Upper lobe of left lung (tissue), 4 donors: ENCODE data around the gene ARHGDIG.

Source experiments
- CTCF ChIP-seq, 6 experiments: fragments of 450-650 bp in 4 of 6; fragments of 200-600 bp in 2 of 6; sonication (generic) in 2 of 6; IDR thresholded peaks; one replicate each; pipeline ENCODE4 v1.5.1; 2016 to 2019; ENCODE audit warnings: antibody characterized with exemption in 6 of 6
- POLR2A ChIP-seq, 4 donors: fragments of 450-650 bp; IDR thresholded peaks; one replicate each; pipeline ENCODE4 v1.5.1; 2016 to 2017; ENCODE audit warnings: antibody characterized with exemption in 4 of 4, mild to moderate bottlenecking in 2 of 4

- TF ChIP-seq POLR2A (IDR thresholded peaks at IDR 0.05) (no peak), CTCF (IDR thresholded peaks at IDR 0.05) (no peak)
Measured at GRCh38 chr16:265711-266110, 14.7 kb upstream of the ARHGDIG start.
